H1 (cell line): ENCODE data around the gene PRR12. TPM values are rescaled to one million over a fixed set of nuclear protein-coding genes. Genes with fewer than 3 reads are reported as not detected.
"Not testable (repeated sequence)": the region's sequence is repeated elsewhere in the genome, so short reads cannot be mapped to it uniquely, and the experiment has no call there.

Source experiments
- CTCF ChIA-PET: fragments of 300-600 bp; sonication (Branson Sonifier 250); formaldehyde crosslinking; loops from one replicate; lab custom pipeline; 2021; ENCODE audit not compliant: partially characterized antibody; lab: Charles Lee
- POLR2A ChIA-PET: fragments of 300-600 bp; sonication (Branson Sonifier 250); formaldehyde crosslinking; loops from one replicate; lab custom pipeline; 2021; ENCODE audit warnings: inconsistent platforms; ENCODE audit not compliant: partially characterized antibody; lab: Charles Lee
- DNase-seq, 2 experiments: peaks; one replicate each; pipeline versions ENCODE4 v3.0.0 to v3.0.0-alpha.2; 2010 to 2022; ENCODE audit warnings: low spot score in 2 of 2, low read depth in 1 of 2, mixed read lengths in 1 of 2
- FAIRE-seq: peaks from 2 replicates; lab custom pipeline; 2011; peaks lifted over from hg19 to GRCh38; lab: Jason Lieb, UNC
- H2AFZ ChIP-seq: 2 replicates; pipeline ENCODE4 v1.8.1; 2012; ENCODE audit warnings: low read length, inconsistent platforms
- H2AK5ac ChIP-seq: 2 replicates; pipeline ENCODE4 v1.6.1; 2013; ENCODE audit warnings: low read depth, low read length
- H2BK120ac ChIP-seq: replicated peaks from 2 replicates; pipeline ENCODE3; 2013; ENCODE audit warnings: low read depth, low read length, inconsistent platforms
- H2BK12ac ChIP-seq: 2 replicates; pipeline ENCODE4 v1.6.1; 2013; ENCODE audit warnings: low read depth, low read length
- H2BK15ac ChIP-seq: 2 replicates; pipeline ENCODE4 v1.6.1; 2013; ENCODE audit warnings: low read length
- H2BK20ac ChIP-seq: 2 replicates; pipeline ENCODE4 v1.6.1; 2013; ENCODE audit warnings: low read length
- H2BK5ac ChIP-seq: 2 replicates; pipeline ENCODE4 v1.6.1; 2013; ENCODE audit warnings: low read depth, low read length
- H3K14ac ChIP-seq: 2 replicates; pipeline ENCODE4 v1.6.1; 2013; ENCODE audit warnings: inconsistent platforms; ENCODE audit not compliant: insufficient read length
- H3K18ac ChIP-seq: 2 replicates; pipeline ENCODE4 v1.6.1; 2013; ENCODE audit warnings: low read length; ENCODE audit errors: extremely low read depth
- H3K23ac ChIP-seq: 2 replicates; pipeline ENCODE4 v1.6.1; 2013; ENCODE audit warnings: inconsistent platforms; ENCODE audit not compliant: insufficient read length
- H3K23me2 ChIP-seq: 2 replicates; pipeline ENCODE4 v1.6.1; 2013; ENCODE audit warnings: low read depth, low read length
- H3K27ac ChIP-seq: 2 replicates; pipeline ENCODE4 v1.6.1; 2011; ENCODE audit warnings: low read depth, low read length, inconsistent platforms
- H3K27me3 ChIP-seq, 4 experiments: replicated peaks in 1 of 4; 1 replicate in 1 of 4; 2 replicates in 3 of 4; pipeline versions ENCODE4 v1.6.1 to v1.8.1; 2011 to 2013; ENCODE audit warnings: low read length in 3 of 4, mild to moderate bottlenecking in 3 of 4, inconsistent platforms in 2 of 4, mixed read lengths in 2 of 4, moderate library complexity in 1 of 4; ENCODE audit not compliant: control insufficient read depth in 3 of 4, insufficient read depth in 3 of 4; ENCODE audit errors: extremely low read depth in 1 of 4
- H3K36me3 ChIP-seq, 4 experiments: 2 replicates each; pipeline versions ENCODE4 v1.6.1 to v1.8.1; 2011 to 2013; ENCODE audit warnings: mild to moderate bottlenecking in 4 of 4, low read length in 3 of 4, moderate library complexity in 2 of 4, control low read depth in 1 of 4, inconsistent platforms in 1 of 4; ENCODE audit not compliant: insufficient read depth in 4 of 4, control insufficient read depth in 2 of 4
- H3K4ac ChIP-seq: replicated peaks from 2 replicates; pipeline ENCODE3; 2013; ENCODE audit warnings: low read length, low read depth, mixed read lengths, inconsistent platforms; ENCODE audit not compliant: insufficient read length
- H3K4me1 ChIP-seq, 4 experiments: replicated peaks in 1 of 4; 1 replicate in 1 of 4; 2 replicates in 3 of 4; pipeline versions ENCODE4 v1.6.1 to v1.8.1; 2011 to 2013; ENCODE audit warnings: low read length in 3 of 4, inconsistent platforms in 2 of 4, mixed read lengths in 1 of 4; ENCODE audit not compliant: insufficient read depth in 4 of 4, control insufficient read depth in 3 of 4
- H3K4me2 ChIP-seq, 2 experiments: 2 replicates each; pipeline versions ENCODE4 v1.6.1 to v1.8.1; 2011 to 2013; ENCODE audit warnings: low read depth in 2 of 2, low read length in 2 of 2, control low read depth in 1 of 2, inconsistent platforms in 1 of 2, mild to moderate bottlenecking in 1 of 2; ENCODE audit not compliant: insufficient read depth in 1 of 2
- H3K4me3 ChIP-seq, 4 experiments: fragments of 200-600, 300-600 bp in 1 of 4; sonication (generic), shearing (Covaris generic), sonication (Bioruptor Twin) in 1 of 4; 2 replicates each; pipeline versions ENCODE4 v1.5.1 to v1.8.1; 2011 to 2016; ENCODE audit warnings: low read length in 4 of 4, low read depth in 3 of 4, control low read depth in 2 of 4, inconsistent platforms in 2 of 4, mild to moderate bottlenecking in 2 of 4, mixed read lengths in 1 of 4, moderate library complexity in 1 of 4; ENCODE audit not compliant: insufficient read depth in 2 of 4; ENCODE audit errors: extremely low read depth in 1 of 4
- H3K56ac ChIP-seq: replicated peaks from 2 replicates; pipeline ENCODE3; 2013; ENCODE audit warnings: low read depth, mild to moderate bottlenecking, mixed read lengths, low read length, inconsistent platforms; ENCODE audit not compliant: insufficient read length
- H3K79me1 ChIP-seq: 2 replicates; pipeline ENCODE4 v1.6.1; 2013; ENCODE audit warnings: low read depth, low read length, control low read depth
- H3K79me2 ChIP-seq, 2 experiments: 2 replicates each; pipeline versions ENCODE4 v1.6.1 to v1.8.1; 2012 to 2013; ENCODE audit warnings: low read length in 2 of 2, mild to moderate bottlenecking in 2 of 2, inconsistent platforms in 1 of 2; ENCODE audit not compliant: insufficient read depth in 2 of 2, control insufficient read depth in 1 of 2
- H3K9ac ChIP-seq, 4 experiments: replicated peaks in 1 of 4; 1 replicate in 1 of 4; 2 replicates in 3 of 4; pipeline versions ENCODE4 v1.6.1 to v1.8.1; 2011 to 2013; ENCODE audit warnings: low read depth in 3 of 4, low read length in 3 of 4, control low read depth in 2 of 4, mild to moderate bottlenecking in 2 of 4, moderate library complexity in 2 of 4, inconsistent platforms in 1 of 4; ENCODE audit errors: extremely low read depth in 1 of 4
- H3K9me3 ChIP-seq, 2 experiments: 2 replicates each; pipeline versions ENCODE4 v1.6.1 to v1.8.1; 2012 to 2013; ENCODE audit warnings: mild to moderate bottlenecking in 2 of 2, moderate library complexity in 2 of 2, control low read depth in 1 of 2, inconsistent platforms in 1 of 2, low read depth in 1 of 2, low read length in 1 of 2, mixed read lengths in 1 of 2; ENCODE audit not compliant: insufficient read depth in 2 of 2
- H4K20me1 ChIP-seq, 2 experiments: replicated peaks in 1 of 2; 2 replicates each; pipeline versions ENCODE3 to v1.8.1; 2011 to 2013; ENCODE audit warnings: inconsistent platforms in 2 of 2, low read length in 2 of 2, mild to moderate bottlenecking in 1 of 2; ENCODE audit not compliant: insufficient read depth in 2 of 2, control insufficient read depth in 1 of 2
- H4K5ac ChIP-seq: 2 replicates; pipeline ENCODE4 v1.6.1; 2013; ENCODE audit warnings: low read length, low read depth, mixed read lengths, inconsistent platforms; ENCODE audit not compliant: insufficient read length
- H4K8ac ChIP-seq: 2 replicates; pipeline ENCODE4 v1.8.0; 2013; ENCODE audit warnings: mild to moderate bottlenecking, moderate library complexity, low read length, inconsistent platforms; ENCODE audit not compliant: insufficient read depth; ENCODE audit errors: extremely low read depth
- H4K91ac ChIP-seq: replicated peaks from 2 replicates; pipeline ENCODE3; 2013; ENCODE audit warnings: low read length, mixed read lengths, inconsistent platforms; ENCODE audit not compliant: insufficient read length
- TEAD4 ChIP-seq: IDR thresholded peaks from 2 replicates; pipeline ENCODE4 v1.6.1; 2012; ENCODE audit warnings: low read depth, low read length, inconsistent platforms, mixed read lengths
- WGBS, 2 experiments: shearing (Covaris generic) in 1 of 2; methylation state at CpG; one replicate each; pipeline versions ENCODE4 v1.1.6 to v1.1.7; 2013 to 2015; ENCODE audit warnings: low lambda C conversion rate in 2 of 2, mixed read lengths in 2 of 2, inconsistent platforms in 1 of 2, low coverage in 1 of 2, missing lambda C conversion rate in 1 of 2; ENCODE audit not compliant: insufficient replicate concordance in 2 of 2, insufficient coverage in 1 of 2, insufficient read length in 1 of 2; ENCODE audit errors: extremely low coverage in 1 of 2, missing lambda C conversion rate in 1 of 2; 5-methylcytosine and 5-hydroxymethylcytosine counted together
- polyA plus RNA-seq, 7 experiments: library from polyadenylated mRNA; depleted of rRNA in 3 of 7; stranded (reverse) in 5 of 7; unstranded in 2 of 7; fragments of >200 nt in 5 of 7; fragments of 200-250 nt in 2 of 7; gene quantifications; 1 replicate in 5 of 7; 2 replicates in 1 of 7; 4 replicates in 1 of 7; pipeline versions ENCODE4 v1.2.1 to v1.2.3, GENCODE V29; 2011 to 2013; ENCODE audit warnings: missing spikeins in 2 of 7, mixed read lengths in 2 of 7
- total RNA-seq: library from RNA; stranded (reverse); fragmentation: NEBNext Ultra II Directional; extraction: Animal tissue kit (Norgen Biotek cat#: 25700); gene quantifications from 2 replicates; pipeline ENCODE4 v1.2.1, GENCODE V29; 2021

PRR12 gene
- total and polyA plus RNA-seq, 2 of the 8 experiments (the other 6 are each of a cell fraction or from before 2014, with no cell fraction given): 2.5 to 59.4 TPM

DNA sequence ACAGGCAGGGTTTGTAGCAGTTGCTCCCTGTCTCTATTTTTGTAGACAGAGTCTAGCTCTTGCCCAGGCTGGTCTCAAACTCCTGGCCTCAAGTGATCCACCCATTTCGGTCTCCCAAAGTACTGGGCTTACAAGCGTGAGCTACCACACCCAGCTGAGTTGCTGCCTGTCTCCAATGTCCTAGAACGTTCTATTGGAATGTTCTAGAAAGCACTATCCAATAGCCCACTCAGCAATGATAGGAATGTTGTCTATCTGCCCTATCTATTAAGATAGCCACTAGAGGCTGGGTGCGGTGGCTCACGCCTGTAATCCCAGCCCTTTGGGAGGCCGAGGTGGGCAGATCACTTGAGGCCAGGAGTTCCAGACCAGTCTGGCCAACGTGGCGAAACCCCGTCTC, 42.3 kb downstream of the PRR12 start:
- not testable (repeated sequence) for H3K23me2 ChIP-seq, H2BK5ac ChIP-seq, H3K9me3 ChIP-seq, H3K18ac ChIP-seq, H4K20me1 ChIP-seq, H4K8ac ChIP-seq, H2AFZ ChIP-seq, H3K56ac ChIP-seq, H2BK20ac ChIP-seq, H3K27me3 ChIP-seq, H3K4ac ChIP-seq, H3K23ac ChIP-seq, DNase-seq, H3K79me1 ChIP-seq, H2BK15ac ChIP-seq, H3K4me3 ChIP-seq, H3K4me2 ChIP-seq, H3K14ac ChIP-seq, H3K79me2 ChIP-seq, H3K36me3 ChIP-seq, H4K5ac ChIP-seq, H4K91ac ChIP-seq, H2BK12ac ChIP-seq, H2BK120ac ChIP-seq, H3K27ac ChIP-seq, H3K9ac ChIP-seq, FAIRE-seq
- ChIA-PET CTCF (interaction anchor here (0.9 to 1.7 kb wide), 2 partner anchors 22 to 39 kb away, joined by 3 to 5 read pairs; no protein-coding TSS in a partner anchor), POLR2A (interaction anchor here (0.9 to 50.7 kb wide), 6 partner anchors 8 to 137 kb away, joined by 3 to 840 read pairs (median 9); partner anchors contain the start of genes PRMT1, PRR12 and RPS11)
- 0 out of 2 replicates have a peak, but pooled peaks have one; percentile 27 for TF ChIP-seq TEAD4
- 84% methylated on average over 9 of the region's 9 CpGs; no CpG with 5 or more reads in 1 of the 2 experiments for WGBS, 2 experiments
- peaks cover 0 to 20% (median 5%) of the 10 kb centered on the region in 4 experiments; a peak in 6 of 7 replicates for H3K4me1 ChIP-seq
- H2AK5ac ChIP-seq: 0 out of 2 replicates have a peak overlapping the region, but pooled peaks have one; percentile 78
